HG02938 (cell line): ENCODE data around the gene MID1.
"Not testable (repeated sequence)": the region's sequence is repeated elsewhere in the genome, so short reads cannot be mapped to it uniquely, and the experiment has no call there.

Source experiments
- ATAC-seq: cut with Tn5 transposase; IDR thresholded peaks from one replicate; pipeline ENCODE4 v1.9.1; 2021; ENCODE audit warnings: mild to moderate bottlenecking, moderate library complexity; ENCODE audit not compliant: unreplicated experiment

The MID1 gene

GRCh38 chrX:10618961-10619360, 1.4 kb downstream of the MID1 start:
- no peak for ATAC-seq

DNA sequence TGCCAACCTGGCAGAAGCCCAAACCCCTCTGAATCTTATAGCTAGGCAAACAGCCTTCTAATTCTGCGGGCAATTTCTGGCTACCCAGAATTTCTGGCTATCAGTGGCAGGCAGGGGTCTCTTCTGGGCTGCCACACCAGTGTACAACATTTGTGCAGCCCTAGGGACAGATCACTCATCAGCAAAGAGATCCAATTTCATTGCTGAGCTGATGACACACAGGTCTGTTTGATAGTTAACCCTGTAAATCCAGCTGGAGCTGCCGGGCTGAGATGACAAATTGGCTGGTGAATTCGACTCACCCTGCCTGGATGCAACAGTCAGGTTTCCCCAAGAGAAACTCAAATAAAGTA, 2.4 kb downstream of the MID1 start:
- no peak for ATAC-seq

DNA sequence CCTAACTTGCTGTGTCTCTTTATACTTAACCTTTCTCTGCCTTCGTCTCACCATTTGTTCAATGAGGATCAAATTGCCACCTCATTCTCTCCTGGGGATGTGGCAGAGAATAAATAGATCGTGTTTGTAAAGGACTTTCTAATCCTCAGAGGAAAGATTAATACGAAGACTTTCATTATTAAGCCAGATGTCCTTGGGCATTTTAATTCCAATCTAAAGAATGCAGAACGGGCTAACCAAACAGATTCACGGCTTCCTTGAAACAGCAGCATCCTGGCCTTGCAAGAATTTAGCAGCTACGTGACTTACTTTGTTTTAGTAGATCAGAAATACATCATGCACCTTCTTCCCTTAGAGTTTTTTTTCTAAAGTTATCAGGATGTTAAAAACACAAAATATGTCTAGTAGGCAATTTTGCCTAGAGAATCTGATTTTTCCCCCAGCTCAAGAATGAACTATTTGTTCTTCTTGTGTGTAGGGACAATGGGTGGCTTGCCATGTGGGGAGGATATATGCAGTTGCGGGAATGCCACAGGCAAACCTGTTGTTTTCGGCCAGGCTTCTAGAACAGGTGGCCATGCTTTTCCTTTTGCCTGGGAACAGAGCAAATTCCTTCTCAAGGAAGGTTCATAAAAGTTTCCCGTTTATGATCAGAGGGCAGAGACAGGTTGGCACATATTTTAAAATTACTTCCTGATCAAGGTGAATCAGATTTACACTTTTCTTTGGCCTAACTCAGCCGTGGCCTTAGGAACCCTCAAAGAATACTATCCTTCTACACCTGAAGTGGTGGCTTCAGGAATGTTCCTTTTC, 3.0 kb downstream of the MID1 start:
- ATAC-seq, result no peak

- ATAC-seq, result peak; percentile 79
Observed at GRCh38 chrX:10615931-10616774, 4.2 kb downstream of the MID1 start.

DNA sequence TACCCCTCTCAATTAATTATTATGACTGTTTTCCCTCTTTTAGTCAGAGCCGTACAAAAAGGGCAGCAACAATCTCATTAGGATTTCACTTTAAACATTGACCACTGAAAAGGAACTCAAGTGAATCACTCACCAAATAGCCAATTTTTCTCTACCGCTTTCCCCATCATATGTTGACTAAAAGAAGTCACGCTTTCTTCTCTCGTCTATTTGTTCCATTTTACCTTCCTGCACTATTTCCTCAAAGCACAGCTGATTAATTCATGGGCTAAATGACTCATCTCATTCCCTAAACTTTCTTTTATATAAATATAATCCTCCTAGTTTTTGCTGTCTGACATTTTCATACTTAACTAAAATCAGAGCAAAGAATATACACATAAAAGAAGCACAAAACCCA, 8.2 kb downstream of the MID1 start:
- no peak for ATAC-seq

GRCh38 chrX:10611441-10612090, 8.8 kb downstream of the MID1 start:
- no peak for ATAC-seq

- no peak for ATAC-seq
Observed at GRCh38 chrX:10608099-10608498, 12.3 kb downstream of the MID1 start.

DNA sequence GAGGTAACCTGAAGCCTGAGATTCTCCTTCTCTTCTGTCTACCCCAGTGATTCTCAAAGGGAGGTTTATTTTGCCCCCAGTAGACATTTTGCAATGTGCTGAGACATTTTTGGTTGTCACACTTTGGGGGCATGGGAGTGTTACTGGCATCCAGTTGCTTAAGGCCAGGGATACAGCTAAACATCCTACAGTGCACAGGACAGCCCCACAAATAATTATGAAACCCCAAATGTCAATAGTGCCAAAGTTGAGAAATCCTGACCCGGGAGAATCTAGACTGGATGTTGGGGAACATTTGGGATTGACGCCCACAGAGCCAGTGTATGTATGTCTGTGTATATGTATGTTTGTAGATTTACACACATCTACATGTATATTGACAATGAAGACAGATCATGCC, 13.2 kb downstream of the MID1 start:
- no peak for ATAC-seq

DNA sequence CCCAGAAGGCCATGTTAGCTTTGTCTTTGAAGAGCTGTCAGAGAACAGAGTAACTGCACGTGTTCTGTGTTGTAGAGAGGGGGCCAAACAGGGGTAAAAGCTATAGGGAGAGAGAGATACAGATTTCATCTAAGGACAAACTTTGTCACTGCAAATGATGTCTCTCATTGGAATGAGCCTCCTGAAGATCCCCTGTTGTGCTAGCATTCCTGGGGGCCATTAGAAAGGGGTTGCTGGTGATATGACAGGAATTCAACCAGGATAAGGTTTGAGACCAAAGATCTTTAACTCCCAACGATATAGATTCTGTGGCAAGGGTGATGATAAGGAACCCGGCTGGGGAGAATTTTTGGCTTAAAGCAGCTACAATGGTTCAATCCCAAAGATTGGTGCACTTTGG, 16.8 kb downstream of the MID1 start:
- ATAC-seq, result no peak

GRCh38 chrX:10602646-10603045, 17.7 kb downstream of the MID1 start:
- no peak for ATAC-seq

DNA sequence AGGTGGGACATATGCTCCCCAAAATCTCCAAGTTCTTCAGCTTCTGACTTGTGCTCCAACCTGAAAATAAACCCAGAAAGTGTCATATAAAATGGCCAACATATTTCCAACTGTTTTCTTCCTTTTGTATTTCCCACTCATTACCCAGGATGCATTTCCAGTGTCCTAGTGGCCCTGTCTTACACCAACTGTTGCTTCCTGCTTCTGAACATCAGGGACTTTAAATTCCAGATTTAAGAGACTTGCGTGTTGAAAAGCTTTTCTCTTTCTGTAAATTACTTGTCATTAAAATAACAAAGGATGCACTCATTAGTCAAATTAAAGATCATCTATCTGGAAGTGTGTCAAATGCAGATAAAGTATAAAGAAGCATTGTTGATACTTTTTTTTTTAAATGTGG, 19.9 kb downstream of the MID1 start:
- no peak for ATAC-seq

GRCh38 chrX:10598540-10598939, 21.8 kb downstream of the MID1 start:
- no peak for ATAC-seq

DNA sequence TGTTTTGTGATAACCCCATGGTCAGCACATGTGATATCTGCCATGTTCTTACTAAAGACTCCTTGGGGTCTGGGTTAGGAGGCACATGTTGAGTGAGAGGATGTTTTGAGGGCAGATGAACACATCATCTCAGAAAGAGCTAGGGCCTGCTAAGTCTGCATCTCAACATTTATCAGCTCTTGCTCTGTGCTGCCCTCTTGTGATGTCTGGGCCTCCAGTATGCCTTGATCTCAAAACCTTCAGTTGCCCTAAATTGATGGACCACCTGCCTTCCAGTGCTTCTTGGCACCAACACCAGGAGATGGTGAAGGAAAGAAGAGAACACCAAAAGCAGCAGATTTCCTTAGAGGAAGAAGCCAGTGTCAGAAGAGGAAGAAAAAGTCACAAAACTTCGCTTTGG, 22.5 kb downstream of the MID1 start:
- ATAC-seq, result no peak

GRCh38 chrX:10591363-10592335, 28.7 kb downstream of the MID1 start:
- ATAC-seq, result no peak

DNA sequence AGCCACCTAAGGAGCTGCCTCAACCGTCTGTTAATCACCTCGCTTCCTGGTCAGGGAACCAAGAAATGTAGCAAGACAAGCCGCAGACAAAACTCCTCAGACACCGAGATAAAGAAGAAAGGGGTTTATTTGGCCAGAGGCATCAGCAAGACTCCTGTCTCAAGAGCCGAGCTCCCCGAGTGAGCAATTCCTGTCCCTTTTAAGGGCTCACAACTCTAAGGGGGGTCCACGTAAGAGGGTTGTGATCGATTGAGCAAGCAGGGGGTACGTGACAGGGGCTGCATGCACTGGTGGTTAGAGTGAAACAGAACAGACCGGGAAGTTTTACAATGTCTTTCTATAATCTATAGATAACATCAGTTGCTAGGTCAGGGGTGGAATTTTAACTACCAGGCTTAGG, 30.6 kb downstream of the MID1 start:
- ATAC-seq, result not testable (repeated sequence)

GRCh38 chrX:10589098-10589497, 31.3 kb downstream of the MID1 start:
- ATAC-seq, result no peak

DNA sequence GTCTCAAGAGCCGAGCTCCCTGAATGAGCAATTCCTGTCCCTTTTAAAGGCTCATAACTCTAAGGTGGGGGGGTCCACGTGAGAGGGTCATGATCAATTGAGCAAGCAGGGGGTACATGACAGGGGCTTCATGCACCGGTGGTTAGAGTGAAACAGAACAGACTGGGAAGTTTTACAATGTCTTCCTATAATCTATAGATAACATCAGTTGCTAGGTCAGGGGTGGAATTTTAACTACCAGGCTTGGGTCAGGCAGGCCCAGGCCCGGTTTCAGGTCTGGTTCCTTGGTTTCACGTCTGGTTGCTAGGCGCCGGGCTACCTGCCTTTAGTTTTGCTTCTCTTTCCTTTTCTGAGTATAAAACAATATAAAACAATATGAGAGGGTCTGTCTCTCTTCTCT, 35.5 kb downstream of the MID1 start:
- ATAC-seq, result not testable (repeated sequence)

DNA sequence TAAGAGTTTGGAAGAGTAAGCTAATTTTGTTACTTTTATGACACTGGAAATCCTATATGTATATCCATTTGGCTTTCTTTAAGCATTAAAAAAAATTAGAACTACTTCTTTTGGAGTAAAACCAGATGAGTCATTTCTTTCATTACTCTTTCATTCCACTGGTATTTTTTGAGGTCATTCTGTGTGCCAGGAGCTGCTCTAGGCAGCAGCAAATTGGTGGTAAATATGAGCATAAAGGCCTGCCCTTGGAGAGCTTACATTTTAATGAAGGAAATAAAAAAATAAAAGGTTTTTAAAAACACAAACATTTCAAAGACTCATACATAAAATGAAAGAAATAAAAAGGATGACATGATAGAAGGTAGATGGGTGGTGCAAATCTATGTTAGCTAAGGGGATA, 37.4 kb downstream of the MID1 start:
- no peak for ATAC-seq

- no peak for ATAC-seq
Observed at GRCh38 chrX:10582215-10582733, 38.1 kb downstream of the MID1 start.
